ENCODE results near the gene INTS13.
"Not testable (repeated sequence)": the region's sequence is repeated elsewhere in the genome, so short reads cannot be mapped to it uniquely, and the experiment has no call there.

The INTS13 gene

GRCh38 chr12:26870491-26871419, 67.0 kb downstream of the INTS13 start:
- DNase-seq (ENCODE audit: low read depth in 2 of 2): no peak

DNA sequence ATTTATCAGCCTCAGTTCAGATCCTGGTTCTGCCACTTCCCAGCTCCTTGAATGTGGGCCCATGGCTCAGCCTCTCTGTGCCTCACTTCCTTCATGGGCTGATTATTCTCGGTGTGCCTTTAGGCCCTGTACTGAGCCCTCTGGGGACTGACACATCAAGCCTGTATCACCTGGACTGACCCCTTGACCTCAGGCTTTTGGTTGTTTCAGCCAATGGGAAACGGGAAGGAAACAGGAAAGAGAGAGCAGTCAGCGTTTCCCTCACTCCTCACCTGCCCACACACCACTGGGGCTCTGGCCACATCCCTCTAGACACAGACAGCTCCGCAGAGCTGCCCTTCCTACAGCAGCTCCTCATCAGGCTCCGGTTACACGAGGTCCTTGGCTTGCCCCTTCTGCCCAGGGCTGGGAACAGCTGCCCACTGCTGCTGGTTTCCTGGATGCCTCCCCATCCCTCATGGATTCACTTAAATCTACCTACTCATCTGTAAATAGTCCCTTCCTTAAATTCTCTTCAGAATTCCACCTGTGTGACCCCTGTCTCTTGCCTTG, 67.8 kb downstream of the INTS13 start:
- no peak for DNase-seq (ENCODE audit: low read depth in 2 of 2)

- no peak for DNase-seq (ENCODE audit: low read depth in 2 of 2)
Measured at GRCh38 chr12:26869104-26869494, 68.7 kb downstream of the INTS13 start.

DNA sequence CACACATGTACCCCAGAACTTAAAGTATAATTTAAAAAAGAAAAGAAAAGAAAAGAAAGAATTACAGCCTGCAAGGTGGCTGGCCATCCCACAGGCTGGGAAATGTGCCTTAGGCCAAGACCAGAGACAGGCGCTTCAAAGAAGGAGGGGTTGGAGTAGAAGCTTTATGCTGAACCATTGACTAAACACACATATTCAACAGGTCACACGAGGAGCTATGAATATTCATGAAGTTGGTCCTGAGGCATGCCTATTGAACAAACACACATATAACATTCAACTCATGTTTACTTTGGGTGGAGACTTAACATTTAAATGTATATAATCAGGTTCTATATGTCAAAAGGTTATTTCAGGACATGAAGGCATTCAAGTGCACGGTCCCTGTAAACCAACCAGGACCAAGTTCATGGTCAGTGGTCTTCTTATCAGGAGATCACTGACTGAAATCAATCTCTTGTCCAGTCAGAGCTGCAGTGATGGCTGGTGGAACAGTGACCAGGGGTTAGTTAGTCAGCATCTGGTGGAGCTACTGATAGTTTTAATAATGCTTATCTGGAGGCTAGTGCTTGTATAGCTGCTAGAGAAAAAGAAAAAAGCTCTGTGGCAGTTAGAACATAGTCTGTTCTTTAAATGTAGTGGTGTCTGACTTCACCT, 69.2 kb downstream of the INTS13 start:
- no peak for DNase-seq (ENCODE audit: low read depth in 2 of 2)

DNA sequence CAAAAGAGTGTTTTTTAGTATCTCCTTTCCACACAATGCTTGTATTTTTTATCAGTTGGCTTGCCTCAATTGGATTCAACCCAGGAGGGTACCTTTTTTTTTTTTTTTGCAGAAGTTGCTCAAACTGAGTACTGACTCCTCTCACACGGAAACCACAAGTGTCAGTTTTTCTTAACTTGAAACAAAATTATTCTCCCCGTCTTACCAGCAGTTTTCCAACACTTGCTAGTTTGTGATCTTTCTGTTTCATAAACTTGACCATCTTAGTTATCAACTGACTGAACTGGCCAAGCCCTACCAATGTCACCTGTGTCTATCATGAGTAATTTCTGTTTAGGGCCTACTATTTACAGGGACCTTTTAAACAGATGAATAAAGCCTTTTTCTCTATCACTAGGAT, 70.7 kb downstream of the INTS13 start:
- DNase-seq (ENCODE audit: low read depth in 2 of 2): no peak

- no peak for DNase-seq (ENCODE audit: low read depth in 2 of 2)
Measured at GRCh38 chr12:26863515-26863914, 74.3 kb downstream of the INTS13 start.

GRCh38 chr12:26862787-26863186, 75.0 kb downstream of the INTS13 start:
- not testable (repeated sequence) for DNase-seq (ENCODE audit: low read depth in 2 of 2)

GRCh38 chr12:26861690-26862089, 76.1 kb downstream of the INTS13 start:
- DNase-seq (ENCODE audit: low read depth in 2 of 2): no peak

- no peak for DNase-seq (ENCODE audit: low read depth in 2 of 2)
Measured at GRCh38 chr12:26857465-26858176, 80.2 kb downstream of the INTS13 start.

DNA sequence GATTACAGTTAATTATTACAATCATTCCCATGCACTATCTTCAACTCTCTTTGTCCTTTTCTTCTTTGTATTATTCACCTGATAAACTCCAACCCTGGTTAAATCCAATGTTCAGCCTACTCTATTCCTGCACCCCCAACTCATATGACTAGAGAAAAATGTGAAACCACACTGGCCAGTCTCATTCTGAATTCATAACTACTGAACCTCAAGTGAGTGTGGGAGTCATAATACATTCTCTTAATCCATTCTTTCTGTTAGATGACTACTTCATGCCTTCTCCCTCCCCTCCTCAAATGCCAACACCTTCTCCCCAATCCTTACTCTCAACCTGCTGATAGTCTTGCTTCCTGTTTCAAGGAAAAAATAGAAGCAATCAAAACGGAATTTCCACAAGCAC, 82.4 kb downstream of the INTS13 start:
- no peak for DNase-seq (ENCODE audit: low read depth in 2 of 2)
